Body of pancreas (tissue), 4 donors: ENCODE measurements around the gene STX16. TPM values are rescaled to one million over a fixed set of nuclear protein-coding genes. Genes with fewer than 3 reads are reported as not detected.

Source experiments
- ATAC-seq: fragments of 150-250 bp; one replicate; pipeline ENCODE4 v1.9.1; 2016
- DNase-seq, 4 donors: peaks; one replicate each; pipeline ENCODE4 v3.0.0-alpha.2; 2019
- H3K27ac ChIP-seq, 4 donors: fragments of 200-600 bp; sonication (generic); 1 replicate in 3 of 4; 2 replicates in 1 of 4; pipeline versions ENCODE4 v1.5.1 to v1.6.1; 2016 to 2019; ENCODE audit warnings: mild to moderate bottlenecking in 1 of 4, mixed read lengths in 1 of 4, moderate library complexity in 1 of 4
- H3K27me3 ChIP-seq, 2 donors: fragments of 200-600 bp; sonication (generic); one replicate each; pipeline ENCODE4 v1.6.0; 2016; ENCODE audit warnings: mild to moderate bottlenecking in 1 of 2
- H3K36me3 ChIP-seq, 2 donors: fragments of 200-600 bp; sonication (generic); replicated peaks in 1 of 2; 2 replicates each; pipeline ENCODE4 v1.5.1; 2016; ENCODE audit warnings: low read depth in 2 of 2; ENCODE audit not compliant: insufficient read depth in 1 of 2
- H3K4me1 ChIP-seq: fragments of 200-600 bp; sonication (generic); one replicate; pipeline ENCODE4 v1.6.0; 2016
- H3K4me3 ChIP-seq, 2 donors: fragments of 200-600 bp; sonication (generic); 1 replicate in 1 of 2; 2 replicates in 1 of 2; pipeline ENCODE4 v1.5.1; 2016 to 2019
- H3K9me3 ChIP-seq, 3 donors: fragments of 200-600 bp; sonication (generic); 1 replicate in 2 of 3; 2 replicates in 1 of 3; pipeline ENCODE4 v1.5.1; 2016
- POLR2A ChIP-seq, 3 donors: fragments of 450-650 bp; IDR thresholded peaks; one replicate each; pipeline ENCODE4 v1.6.1; 2016; ENCODE audit warnings: antibody characterized with exemption in 3 of 3, mild to moderate bottlenecking in 2 of 3
- WGBS, 2 donors: methylation state at CpG; one replicate each; pipeline ENCODE4 v1.1.5; 2017; 5-methylcytosine and 5-hydroxymethylcytosine counted together
- intact Hi-C: fragments of 100-400 bp; cut with DNase I; formaldehyde crosslinking; loops from one replicate; pipeline ENCODE4 v1.15.1; 2023
- total RNA-seq, 2 donors: library from RNA; depleted of rRNA; stranded (reverse); fragments of >200 nt; gene quantifications; one replicate each; pipeline ENCODE4 v1.1.0, GENCODE V29; 2016
- TF ChIP-seq, protein P1 (sequence below), 7 experiments: fragments of 450-650 bp in 4 of 7; fragments of 200-600 bp in 3 of 7; sonication (generic) in 3 of 7; IDR thresholded peaks; one replicate each; pipeline ENCODE4 v1.5.1; 2016 to 2019; ENCODE audit warnings: antibody characterized with exemption in 7 of 7

The STX16 gene
- total RNA-seq, 2 donors from 2014 or later = 55.0 to 69.5 TPM

- H3K36me3 ChIP-seq = peaks cover 16 to 31% of the 10 kb centered on the region in 2 donors
- no peak overlapping the region for H3K4me3 ChIP-seq
- ATAC-seq (no peak), DNase-seq (no peak)
- H3K27me3 ChIP-seq = no peaks in the 10 kb centered on the region
- no peak overlapping the region for H3K27ac ChIP-seq
- no peaks in the 10 kb centered on the region for H3K4me1 ChIP-seq
- WGBS, 2 donors = 89 to 94% methylated on average over 15 to 17 of the region's 17 CpGs
- intact Hi-C loops = no loop called here
- H3K9me3 ChIP-seq = no peaks in the 10 kb centered on the region
- TF ChIP-seq POLR2A (IDR thresholded peaks at IDR 0.05) = no peak
- TF ChIP-seq, protein P1, sequence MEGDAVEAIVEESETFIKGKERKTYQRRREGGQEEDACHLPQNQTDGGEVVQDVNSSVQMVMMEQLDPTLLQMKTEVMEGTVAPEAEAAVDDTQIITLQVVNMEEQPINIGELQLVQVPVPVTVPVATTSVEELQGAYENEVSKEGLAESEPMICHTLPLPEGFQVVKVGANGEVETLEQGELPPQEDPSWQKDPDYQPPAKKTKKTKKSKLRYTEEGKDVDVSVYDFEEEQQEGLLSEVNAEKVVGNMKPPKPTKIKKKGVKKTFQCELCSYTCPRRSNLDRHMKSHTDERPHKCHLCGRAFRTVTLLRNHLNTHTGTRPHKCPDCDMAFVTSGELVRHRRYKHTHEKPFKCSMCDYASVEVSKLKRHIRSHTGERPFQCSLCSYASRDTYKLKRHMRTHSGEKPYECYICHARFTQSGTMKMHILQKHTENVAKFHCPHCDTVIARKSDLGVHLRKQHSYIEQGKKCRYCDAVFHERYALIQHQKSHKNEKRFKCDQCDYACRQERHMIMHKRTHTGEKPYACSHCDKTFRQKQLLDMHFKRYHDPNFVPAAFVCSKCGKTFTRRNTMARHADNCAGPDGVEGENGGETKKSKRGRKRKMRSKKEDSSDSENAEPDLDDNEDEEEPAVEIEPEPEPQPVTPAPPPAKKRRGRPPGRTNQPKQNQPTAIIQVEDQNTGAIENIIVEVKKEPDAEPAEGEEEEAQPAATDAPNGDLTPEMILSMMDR (IDR thresholded peaks at IDR 0.05) = no peak
Observed at GRCh38 chr20:58675641-58676040, 24.6 kb downstream of the STX16 start.

DNA sequence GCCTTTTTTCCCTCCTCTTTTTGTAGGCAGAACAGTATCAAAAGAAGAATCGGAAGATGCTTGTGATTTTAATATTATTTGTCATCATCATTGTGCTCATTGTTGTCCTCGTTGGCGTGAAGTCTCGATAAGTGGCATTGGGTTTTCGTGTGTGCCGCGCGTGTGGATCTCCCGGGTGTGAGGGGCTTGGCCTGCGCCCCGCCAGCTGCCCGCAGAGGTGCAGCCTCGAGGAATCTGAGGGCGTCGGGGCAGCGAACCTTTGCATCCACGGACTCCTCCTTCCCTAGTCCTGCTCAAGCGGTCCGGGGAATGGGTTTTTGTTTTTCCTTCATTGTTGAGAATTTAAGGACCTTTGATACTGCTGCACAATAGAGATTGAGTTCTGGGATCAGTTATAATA is 25.1 kb downstream of the STX16 start:
- Histone ChIP-seq H3K27ac (no peak overlapping the region), H3K27me3 (no peaks in the 10 kb centered on the region), H3K4me1 (no peaks in the 10 kb centered on the region), H3K9me3 (no peaks in the 10 kb centered on the region), H3K4me3 (no peak overlapping the region), H3K36me3 (peaks cover 16 to 28% of the 10 kb centered on the region in 2 donors)
- 94 to 97% methylated on average over 19 of the region's 19 CpGs for WGBS, 2 donors
- ATAC-seq = no peak
- TF ChIP-seq, protein P1 (IDR thresholded peaks at IDR 0.05) = no peak
- TF ChIP-seq POLR2A (IDR thresholded peaks at IDR 0.05) = no peak
- DNase-seq = no peak
- intact Hi-C loops = no loop called here

- WGBS, 2 donors = 81 to 82% methylated on average over 5 of the region's 5 CpGs
- intact Hi-C loops = no loop called here
- Histone ChIP-seq H3K4me1 (no peaks in the 10 kb centered on the region), H3K27me3 (no peaks in the 10 kb centered on the region), H3K4me3 (no peak overlapping the region), H3K36me3 (peaks cover 16 to 28% of the 10 kb centered on the region in 2 donors), H3K27ac (no peak overlapping the region), H3K9me3 (no peaks in the 10 kb centered on the region)
- TF ChIP-seq POLR2A (IDR thresholded peaks at IDR 0.05) = no peak
- TF ChIP-seq, protein P1 (IDR thresholded peaks at IDR 0.05) = no peak
- no peak for DNase-seq
- no peak for ATAC-seq
Observed at GRCh38 chr20:58677079-58677604, 26.1 kb downstream of the STX16 start.

- Histone ChIP-seq H3K36me3 (peaks cover 16 to 28% of the 10 kb centered on the region in 2 donors), H3K4me1 (no peaks in the 10 kb centered on the region), H3K27ac (no peak overlapping the region), H3K9me3 (no peaks in the 10 kb centered on the region), H3K4me3 (no peak overlapping the region), H3K27me3 (no peaks in the 10 kb centered on the region)
- intact Hi-C loops = no loop called here
- WGBS, 2 donors = 86 to 90% methylated on average over 5 of the region's 5 CpGs
- TF ChIP-seq, protein P1 (IDR thresholded peaks at IDR 0.05) = no peak
- no peak for TF ChIP-seq POLR2A (IDR thresholded peaks at IDR 0.05)
- DNase-seq (no peak), ATAC-seq (no peak)
Observed at GRCh38 chr20:58677808-58678207, 26.7 kb downstream of the STX16 start.

GRCh38 chr20:58678806-58679205 is 27.7 kb downstream of the STX16 start:
- peaks cover 16 to 21% of the 10 kb centered on the region in 2 donors for H3K36me3 ChIP-seq
- WGBS, 2 donors = 85 to 91% methylated on average over 8 of the region's 8 CpGs
- TF ChIP-seq, protein P1 (IDR thresholded peaks at IDR 0.05) = no peak
- no peak for TF ChIP-seq POLR2A (IDR thresholded peaks at IDR 0.05)

More at GRCh38 chr20:58678806-58679205, 27.7 kb downstream of the STX16 start:
- Histone ChIP-seq H3K4me1 (no peaks in the 10 kb centered on the region), H3K27me3 (no peaks in the 10 kb centered on the region), H3K9me3 (no peaks in the 10 kb centered on the region), H3K4me3 (no peak overlapping the region), H3K27ac (no peak overlapping the region)
- intact Hi-C loops = no loop called here
- DNase-seq = no peak
- no peak for ATAC-seq
